Erythroblast (primary cell): ENCODE data around the gene XRCC3.
"Not testable (repeated sequence)": the region's sequence is repeated elsewhere in the genome, so short reads cannot be mapped to it uniquely, and the experiment has no call there.

Experiments used
- DNase-seq, 2 experiments: peaks; one replicate each; lab custom pipeline; 2025; lab: John Stamatoyannopoulos, UW
- GATA1 ChIP-seq: IDR thresholded peaks from 2 replicates; pipeline ENCODE4 v1.6.1; 2011; ENCODE audit warnings: low read depth, mild to moderate bottlenecking, control low read depth, low read length, moderate library complexity
- POLR2A ChIP-seq: IDR thresholded peaks from 2 replicates; pipeline ENCODE4 v1.6.1; 2011; ENCODE audit warnings: mild to moderate bottlenecking, low read length

Gene XRCC3

DNA sequence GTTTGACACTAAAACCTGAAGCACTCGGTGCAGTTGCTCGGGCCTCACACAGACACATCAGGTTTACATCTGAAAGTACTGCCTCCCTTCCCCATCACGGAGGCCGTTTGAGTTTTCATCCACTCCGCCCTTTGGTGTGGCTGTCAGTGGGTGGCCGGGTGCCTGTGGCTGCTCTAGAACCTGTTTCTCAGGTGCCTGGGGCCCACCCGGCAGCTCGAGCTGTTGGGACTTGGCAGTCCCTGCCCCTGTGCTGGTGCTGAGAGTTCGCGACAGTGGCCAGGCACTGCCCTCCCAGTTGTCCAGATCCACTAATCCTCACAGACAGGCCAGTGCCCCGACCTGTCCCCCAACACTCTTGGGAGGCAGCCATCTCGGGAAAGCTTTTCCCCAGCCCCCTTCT, 22.4 kb downstream of the XRCC3 start:
- DNase-seq: no peak
- TF ChIP-seq GATA1: no peak
- TF ChIP-seq POLR2A: no peak

DNA sequence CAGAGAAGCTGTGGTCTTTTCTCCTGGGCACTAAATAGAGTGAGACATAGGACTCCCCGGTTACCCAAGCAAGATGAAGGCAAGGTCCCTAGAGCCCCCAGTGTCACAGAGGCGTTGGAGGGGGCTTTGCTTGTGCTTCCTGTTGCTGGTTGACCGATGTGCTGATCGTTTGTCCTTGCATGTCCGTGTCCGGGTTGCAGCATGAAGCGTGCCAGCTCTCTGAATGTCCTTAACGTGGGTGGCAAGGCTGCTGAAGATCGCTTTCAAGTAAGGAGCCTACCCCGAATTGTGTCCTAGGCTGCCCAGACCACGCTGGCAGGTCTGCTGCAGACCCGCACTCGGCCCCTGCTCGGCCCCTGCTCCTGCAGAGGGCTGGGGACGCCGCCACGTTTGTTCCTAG, 23.1 kb downstream of the XRCC3 start:
- DNase-seq: no peak
- TF ChIP-seq POLR2A: no peak
- TF ChIP-seq GATA1: no peak

DNA sequence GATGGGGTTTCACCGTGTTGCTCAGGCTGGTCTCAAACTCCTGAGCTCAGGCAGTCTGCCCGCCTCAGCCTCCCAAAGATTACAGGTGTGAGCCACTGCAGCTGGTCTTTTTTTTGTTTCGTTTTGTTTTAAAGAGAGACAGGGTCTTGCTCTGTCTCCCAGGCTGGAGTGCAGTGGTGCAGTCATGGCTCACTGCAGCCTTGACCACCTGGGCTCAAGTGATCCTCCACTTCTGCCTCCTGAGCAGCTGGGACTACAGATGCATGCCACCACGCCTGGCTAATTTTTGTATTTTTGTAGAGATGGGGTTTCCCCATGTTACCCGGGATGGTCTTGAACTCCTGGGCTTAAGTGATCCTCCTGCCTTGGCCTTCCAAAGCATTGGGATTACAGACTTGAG, 23.6 kb downstream of the XRCC3 start:
- DNase-seq: not testable (repeated sequence)

DNA sequence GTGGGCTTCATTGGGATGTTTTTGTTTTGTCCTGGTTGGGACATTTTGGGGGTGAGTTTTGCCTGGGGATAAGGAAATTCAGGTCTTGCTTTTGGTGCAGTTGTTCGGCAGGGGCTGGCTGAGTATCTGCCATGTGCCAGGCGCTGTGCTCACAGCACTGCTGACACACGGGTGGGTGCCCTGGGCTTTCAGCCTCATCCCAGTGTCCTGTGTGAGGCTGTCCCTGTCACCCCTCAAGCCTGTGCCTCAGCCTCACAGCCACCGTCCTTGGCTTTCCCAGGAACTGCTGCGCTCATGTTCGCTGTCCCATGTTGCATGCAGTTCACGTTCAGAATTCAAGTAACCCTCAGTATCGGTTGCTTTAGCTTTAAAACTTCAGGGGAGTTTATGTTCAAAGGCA, 24.9 kb downstream of the XRCC3 start:
- TF ChIP-seq GATA1 (no peak), POLR2A (no peak)
- DNase-seq: no peak

DNA sequence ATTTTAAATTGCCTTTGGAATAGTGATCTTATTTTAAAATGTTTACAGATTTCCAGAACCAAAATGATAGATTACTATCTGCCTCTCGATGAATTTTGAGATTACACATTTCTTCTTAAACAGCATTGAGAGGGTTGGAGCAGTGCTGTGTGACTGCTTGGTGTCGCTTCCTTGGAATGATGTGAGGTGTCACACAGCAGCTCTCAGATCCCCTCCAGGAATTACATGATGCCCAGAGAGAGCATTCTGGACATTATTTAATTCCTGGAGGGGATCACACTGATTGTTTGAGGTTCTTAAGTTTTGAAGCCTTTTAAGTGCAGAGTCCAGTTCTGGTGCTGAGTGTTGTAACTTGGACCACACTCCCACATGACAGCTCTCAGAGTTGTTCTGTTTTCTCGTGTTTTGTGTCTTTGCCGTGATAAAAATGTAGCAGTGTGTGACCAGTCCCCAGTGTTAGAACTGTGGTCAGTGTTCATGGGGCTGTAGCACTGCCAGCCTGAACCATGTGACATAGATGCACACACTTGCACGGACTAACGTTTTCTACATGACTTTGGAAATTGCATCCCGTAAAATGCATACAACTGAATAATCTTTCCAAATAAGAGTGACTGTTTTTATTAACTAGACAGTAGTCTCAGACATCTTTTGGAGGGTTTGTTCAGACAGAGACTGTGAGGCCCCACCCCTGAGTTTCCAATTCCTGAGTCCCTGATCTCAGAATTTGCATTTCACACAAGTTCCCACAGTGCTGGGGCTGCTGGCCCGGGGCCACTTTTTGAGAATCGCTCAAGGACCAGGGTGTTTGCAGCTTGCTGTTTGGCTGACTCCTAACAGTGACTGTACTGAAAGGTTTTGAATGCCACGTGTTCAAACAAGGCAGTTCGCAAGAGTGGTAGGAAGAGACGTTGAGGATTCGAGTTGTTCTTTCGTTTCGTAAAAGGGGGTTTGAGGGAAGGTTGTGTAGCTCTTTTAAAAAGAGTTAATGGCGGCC, 26.0 kb downstream of the XRCC3 start:
- no peak for DNase-seq

DNA sequence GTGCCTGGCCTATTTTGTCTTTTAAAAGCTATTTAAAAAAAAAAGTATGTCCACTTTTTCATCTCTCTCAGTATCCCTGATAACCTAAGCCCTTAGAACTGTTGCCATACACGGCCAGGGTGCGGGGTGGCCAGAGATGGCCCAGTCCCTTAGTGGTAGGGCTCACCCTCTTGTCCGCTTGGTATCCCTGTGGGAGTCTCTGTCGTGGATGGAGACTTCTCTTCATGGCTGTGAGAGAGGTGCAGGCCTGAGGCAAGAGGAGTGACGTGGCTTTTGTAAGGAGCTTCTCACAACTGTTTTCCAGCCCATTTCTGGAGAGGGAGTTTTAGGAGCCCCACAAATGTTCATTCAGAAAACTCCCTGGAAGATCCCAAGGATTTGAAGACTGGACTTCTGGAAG, 26.8 kb downstream of the XRCC3 start:
- TF ChIP-seq GATA1 (no peak), POLR2A (no peak)
- no peak for DNase-seq

More for the DNA sequence above, 26.0 kb downstream of the XRCC3 start:
- TF ChIP-seq GATA1 (no peak), POLR2A (no peak)

DNA sequence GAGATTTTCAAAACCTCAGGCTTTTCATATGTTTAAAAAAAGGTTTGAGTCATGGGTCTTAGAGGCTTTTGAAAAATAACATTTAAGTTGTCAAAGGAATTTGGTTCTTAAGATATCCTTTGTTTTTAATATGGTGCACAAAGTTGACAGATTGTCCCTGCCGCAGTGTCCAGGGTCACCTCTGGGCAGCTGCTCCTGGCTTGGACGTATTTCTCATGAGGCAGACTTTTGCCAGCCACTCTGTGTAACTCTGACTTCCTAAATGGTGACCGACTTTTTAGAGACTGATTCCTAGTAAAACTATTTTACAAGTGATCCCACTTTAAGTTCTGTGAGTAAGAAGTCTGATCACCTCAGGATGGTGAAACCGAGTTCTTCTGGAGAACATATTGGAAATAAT, 27.5 kb downstream of the XRCC3 start:
- no peak for DNase-seq
- TF ChIP-seq GATA1 (no peak), POLR2A (no peak)

DNA sequence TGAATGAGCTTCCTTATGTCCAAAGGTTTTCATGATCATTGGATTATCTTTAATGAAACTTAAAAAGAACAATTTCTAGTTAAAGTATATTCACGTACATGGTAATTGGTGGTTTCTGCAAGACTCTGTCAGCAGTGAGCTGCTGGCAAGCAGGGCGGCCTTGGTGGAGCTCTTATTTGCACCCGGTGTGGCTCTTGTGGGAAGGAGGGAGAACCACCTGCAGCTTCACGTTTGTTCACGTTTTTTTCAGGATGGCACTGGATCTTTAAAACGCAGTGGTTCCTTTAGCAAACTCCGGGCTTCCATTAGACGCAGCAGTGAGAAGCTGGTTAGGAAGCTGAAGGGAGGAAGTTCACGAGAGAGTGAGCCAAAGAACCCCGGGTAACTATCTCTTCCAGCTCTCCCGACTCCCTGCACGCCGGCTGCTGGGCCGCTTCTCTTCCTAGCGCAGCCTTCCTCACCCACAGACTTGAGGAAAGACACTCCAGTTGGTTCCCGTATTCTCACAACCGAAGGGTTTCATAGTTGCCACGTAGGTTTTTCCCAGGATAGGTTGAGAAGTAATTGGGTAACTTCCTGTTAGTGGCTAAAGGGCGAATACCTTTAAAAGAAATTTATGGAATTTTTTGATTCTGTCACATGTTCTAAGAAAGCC, 28.3 kb downstream of the XRCC3 start:
- no peak for DNase-seq
- TF ChIP-seq POLR2A (no peak), GATA1 (no peak)

DNA sequence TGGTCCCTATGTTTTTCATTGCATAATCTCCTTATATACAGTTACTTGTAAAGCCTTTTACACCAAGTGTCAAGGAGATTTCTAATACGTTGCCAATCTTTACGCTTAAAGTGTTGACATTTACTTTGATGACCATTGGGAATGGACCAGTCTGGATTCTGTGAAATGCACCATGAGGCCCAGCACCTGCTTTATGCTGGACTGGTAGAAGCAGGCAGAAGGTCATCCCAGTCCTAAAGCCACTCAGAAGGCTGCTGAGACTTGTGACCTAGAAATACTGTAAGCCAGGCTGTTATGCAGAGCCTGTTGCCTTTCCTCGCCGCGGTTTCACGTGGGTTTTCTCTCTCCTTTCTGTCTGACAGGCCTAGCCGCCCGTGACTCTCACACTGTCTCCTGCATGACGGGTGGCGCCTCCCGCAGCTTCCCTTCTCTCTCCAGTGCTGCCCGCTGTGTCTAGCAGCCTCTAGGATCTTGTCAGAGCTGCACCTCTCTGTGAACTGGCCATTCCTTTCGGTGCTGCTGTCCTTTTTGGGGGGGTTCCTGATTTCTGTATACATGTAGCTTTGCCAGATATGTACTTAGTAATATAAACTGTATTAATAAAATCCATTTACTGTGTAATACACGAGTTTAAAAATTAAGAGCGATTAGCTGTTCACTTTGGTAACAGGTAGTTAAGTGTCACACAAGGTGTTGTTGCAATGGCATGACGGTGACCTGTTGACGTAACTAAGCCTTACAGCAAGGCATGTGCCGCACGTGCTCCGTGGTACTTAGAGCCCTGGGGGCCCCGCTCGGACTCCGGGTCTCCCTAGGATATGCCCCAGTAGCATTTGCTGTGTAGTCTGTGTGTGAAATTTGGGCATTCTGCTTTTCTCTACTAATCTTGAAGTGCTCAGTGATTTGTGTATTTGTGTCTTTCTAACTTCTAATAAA, 29.7 kb downstream of the XRCC3 start:
- no peak for DNase-seq
- no peak for TF ChIP-seq POLR2A
- no peak for TF ChIP-seq GATA1

DNA sequence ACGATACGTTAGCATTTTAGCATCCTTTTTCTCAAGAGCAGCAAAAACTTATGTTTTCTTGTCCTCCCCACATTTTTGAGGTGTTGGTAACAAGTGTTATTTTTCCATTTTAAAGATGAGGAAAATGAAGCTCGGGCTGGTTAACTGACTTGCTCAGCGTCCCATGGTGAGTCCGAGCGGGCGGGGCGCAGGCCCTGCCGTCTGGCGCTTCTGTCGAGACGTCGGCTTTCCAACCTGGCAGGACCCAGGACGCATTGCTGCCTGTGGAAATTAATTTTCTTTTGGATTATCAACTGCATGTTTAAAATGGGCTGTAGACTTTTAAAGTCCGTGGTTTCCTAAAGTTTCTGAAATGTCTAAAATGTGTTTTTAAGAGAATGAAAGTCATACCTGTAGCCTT, 30.4 kb downstream of the XRCC3 start:
- TF ChIP-seq POLR2A: no peak
- TF ChIP-seq GATA1: no peak
- no peak for DNase-seq

DNA sequence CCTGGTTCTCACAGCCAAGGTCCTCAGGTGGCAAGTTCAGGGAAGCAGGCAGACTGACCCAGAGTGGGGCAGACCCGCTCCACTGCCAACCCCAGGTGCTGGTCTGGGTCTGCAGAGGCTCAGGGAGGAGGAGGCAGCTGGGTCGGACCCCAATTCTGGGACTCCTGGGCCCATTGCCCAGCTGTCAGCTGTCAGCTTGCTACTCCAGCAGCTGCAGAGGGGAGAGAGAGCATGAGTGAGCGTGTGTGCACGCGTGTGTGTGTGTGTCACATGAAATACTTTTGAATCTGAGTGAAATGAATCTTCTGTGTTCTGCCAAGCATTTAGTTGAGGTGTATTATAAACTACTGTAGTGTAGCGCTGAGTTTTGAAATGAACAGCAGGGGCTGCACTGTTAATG, 30.8 kb downstream of the XRCC3 start:
- TF ChIP-seq POLR2A (no peak), GATA1 (no peak)
- no peak for DNase-seq

DNA sequence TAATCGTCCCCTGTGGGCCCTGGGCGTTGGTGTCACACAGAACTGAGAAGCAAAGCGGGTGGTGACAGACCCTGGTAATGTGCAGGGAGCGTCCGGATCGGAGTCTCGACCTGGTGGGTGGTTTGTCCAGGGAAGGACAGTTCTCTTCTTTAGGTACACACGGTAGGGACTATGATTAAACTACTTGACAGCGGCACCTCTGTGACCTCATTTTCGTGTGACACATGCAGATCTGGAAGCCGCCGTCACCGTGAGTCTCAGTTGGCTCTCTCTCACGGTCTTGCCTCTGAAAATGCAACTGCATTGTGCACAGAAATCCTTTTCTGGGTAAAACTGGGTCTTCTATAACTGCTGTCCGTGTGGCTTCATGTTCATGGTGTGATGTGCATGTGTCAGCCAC, 32.1 kb downstream of the XRCC3 start:
- no peak for TF ChIP-seq POLR2A
- TF ChIP-seq GATA1: no peak
- no peak for DNase-seq

DNA sequence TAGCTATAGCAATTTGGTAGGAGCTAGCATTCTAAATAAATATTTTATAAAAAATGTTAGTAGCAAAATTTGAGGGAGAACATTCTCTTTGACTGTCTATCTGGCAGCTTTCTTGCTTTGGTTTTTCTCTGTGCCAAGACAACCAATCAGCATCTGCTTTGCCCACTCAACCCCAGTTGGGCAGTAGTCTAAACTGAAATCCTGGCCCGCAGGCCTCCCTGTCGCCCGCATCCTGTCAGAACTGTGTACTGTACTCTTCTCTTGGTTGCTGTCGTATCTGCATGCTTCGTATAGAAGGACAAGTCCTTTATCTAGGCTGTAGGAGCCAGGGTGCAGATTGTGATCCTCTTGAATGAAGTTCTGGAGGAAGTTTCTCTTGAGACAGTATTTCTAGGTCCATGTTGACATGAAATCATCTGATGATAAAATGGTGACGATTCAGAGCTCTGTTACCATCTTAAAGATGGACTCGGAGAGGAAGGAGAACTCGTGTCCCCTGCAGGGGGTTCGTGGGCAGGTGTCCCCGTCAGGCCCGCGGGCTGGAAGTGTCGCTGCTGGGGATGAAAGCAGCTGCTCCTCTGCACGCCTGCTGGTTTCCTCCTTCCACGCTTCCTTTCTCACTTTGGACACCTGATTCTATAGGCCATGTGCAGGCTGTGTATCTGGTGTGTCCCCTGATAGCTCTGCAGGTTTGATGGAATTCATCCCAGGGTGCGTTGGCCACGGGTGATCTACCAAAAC, 34.6 kb downstream of the XRCC3 start:
- no peak for DNase-seq
- TF ChIP-seq GATA1 (no peak), POLR2A (no peak)
